AG09319 (cell line): ENCODE data around the gene PPP1R14C.

ENCODE experiments used
- DNase-seq: peaks from one replicate; pipeline ENCODE4 v3.0.0-alpha.2; 2010; ENCODE audit warnings: low read depth; ENCODE audit errors: extremely low read depth
- CTCF ChIP-seq: IDR thresholded peaks from 2 replicates; pipeline ENCODE4 v1.5.1; 2011; ENCODE audit warnings: low read depth, mild to moderate bottlenecking, inconsistent platforms, low read length, moderate library complexity

The PPP1R14C gene

GRCh38 chr6:150297327-150298029 lies 154.6 kb downstream of the PPP1R14C start:
- DNase-seq = no peak
- TF ChIP-seq CTCF = no peak

- DNase-seq = no peak
- TF ChIP-seq CTCF = no peak
Measured at GRCh38 chr6:150298030-150298380, 155.2 kb downstream of the PPP1R14C start.

DNA sequence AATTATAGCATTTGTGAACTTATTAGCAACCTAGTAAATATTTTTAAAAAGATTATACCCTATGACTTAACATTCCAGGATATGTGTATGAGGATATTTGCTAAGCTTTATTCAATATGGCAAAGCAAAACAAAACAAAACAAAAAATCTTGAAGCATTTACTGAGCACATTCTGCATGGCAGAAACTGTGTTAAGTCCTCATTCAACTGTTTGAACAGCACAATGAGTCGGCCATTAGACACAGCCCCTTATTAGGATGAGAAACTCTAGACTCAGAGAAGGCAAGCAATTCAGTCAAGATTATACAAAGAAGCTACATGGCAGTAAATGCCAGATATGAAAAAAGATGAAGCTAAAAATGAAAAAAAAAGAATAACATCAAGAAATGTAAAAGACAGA lies 155.8 kb downstream of the PPP1R14C start:
- TF ChIP-seq CTCF = no peak
- no peak for DNase-seq
